Mammary epithelial cell (primary cell): Measurements from ENCODE around the gene MAP2K3.
"Not testable (repeated sequence)": the region's sequence is repeated elsewhere in the genome, so short reads cannot be mapped to it uniquely, and the experiment has no call there.

Experiments
- EZH2 ChIP-seq: IDR thresholded peaks from 2 replicates; pipeline ENCODE4 v1.6.1; 2012; ENCODE audit warnings: low read length, inconsistent platforms, borderline replicate concordance
- TF ChIP-seq, protein P1 (sequence below), 2 donors: IDR thresholded peaks in 1 of 2; conservative IDR thresholded peaks in 1 of 2; 2 replicates each; pipeline ENCODE4 v1.5.1; 2011 to 2012; ENCODE audit warnings: inconsistent platforms in 2 of 2, low read length in 2 of 2, mild to moderate bottlenecking in 2 of 2, control low read depth in 1 of 2, low read depth in 1 of 2; ENCODE audit not compliant: insufficient read depth in 1 of 2; ENCODE audit errors: extremely low read depth in 1 of 2

DNA sequence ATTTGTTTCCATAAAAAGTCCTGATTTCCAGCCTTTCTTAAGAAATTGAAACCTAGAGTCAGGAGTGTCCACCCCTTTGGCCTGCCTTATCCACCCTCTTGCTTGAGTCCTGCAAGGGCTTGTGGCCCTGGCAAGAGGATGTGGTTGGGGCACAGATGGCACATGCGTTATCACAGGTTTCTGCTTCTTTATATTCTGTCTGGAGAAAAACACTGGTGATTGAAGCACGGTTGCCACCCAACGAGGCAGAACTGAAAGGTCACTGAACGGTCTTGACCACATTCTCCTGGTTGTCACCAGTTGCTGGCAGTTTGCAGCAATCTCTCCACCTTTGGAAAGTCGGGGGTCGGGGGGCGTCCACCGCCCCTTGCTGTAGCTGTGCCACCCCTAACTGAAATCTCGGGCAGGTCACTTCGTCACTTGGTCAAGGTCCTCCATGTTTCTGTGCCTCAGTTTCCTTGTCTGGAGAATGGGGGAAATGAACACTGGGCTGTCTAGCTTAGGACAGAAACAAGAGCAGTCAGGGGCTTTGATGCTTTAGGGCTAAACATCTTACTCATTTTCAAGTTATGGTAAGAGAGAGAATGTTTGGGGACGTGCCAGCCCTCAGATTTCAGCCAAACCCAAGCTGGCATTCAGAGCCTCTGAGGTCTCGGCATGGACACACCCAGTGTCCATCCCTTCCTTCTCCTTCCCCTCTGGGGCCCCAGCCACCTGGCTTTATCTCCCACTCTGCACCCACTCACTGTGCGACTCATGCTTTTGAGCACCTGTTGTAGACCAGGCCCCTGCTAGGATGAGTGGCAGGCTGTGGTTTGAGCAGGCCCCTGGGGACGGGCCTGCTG lies 63.8 kb downstream of the MAP2K3 start:
- TF ChIP-seq, protein P1, sequence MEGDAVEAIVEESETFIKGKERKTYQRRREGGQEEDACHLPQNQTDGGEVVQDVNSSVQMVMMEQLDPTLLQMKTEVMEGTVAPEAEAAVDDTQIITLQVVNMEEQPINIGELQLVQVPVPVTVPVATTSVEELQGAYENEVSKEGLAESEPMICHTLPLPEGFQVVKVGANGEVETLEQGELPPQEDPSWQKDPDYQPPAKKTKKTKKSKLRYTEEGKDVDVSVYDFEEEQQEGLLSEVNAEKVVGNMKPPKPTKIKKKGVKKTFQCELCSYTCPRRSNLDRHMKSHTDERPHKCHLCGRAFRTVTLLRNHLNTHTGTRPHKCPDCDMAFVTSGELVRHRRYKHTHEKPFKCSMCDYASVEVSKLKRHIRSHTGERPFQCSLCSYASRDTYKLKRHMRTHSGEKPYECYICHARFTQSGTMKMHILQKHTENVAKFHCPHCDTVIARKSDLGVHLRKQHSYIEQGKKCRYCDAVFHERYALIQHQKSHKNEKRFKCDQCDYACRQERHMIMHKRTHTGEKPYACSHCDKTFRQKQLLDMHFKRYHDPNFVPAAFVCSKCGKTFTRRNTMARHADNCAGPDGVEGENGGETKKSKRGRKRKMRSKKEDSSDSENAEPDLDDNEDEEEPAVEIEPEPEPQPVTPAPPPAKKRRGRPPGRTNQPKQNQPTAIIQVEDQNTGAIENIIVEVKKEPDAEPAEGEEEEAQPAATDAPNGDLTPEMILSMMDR (conservative IDR thresholded peaks at IDR 0.05 in 1 of 2, IDR thresholded peaks at IDR 0.05 in 1 of 2; ENCODE audit: extremely low read depth in 1 of 2, insufficient read depth in 1 of 2, low read depth in 1 of 2, low read length in 2 of 2), result not testable (repeated sequence)
- not testable (repeated sequence) for TF ChIP-seq EZH2
